Heart left ventricle (tissue), 13 donors: ENCODE results near the gene ANKRD37.

Experiments
- POLR2A ChIP-seq, 2 donors: fragments of 450-650 bp; IDR thresholded peaks; one replicate each; pipeline ENCODE4 v1.6.1; 2017; ENCODE audit warnings: antibody characterized with exemption in 2 of 2, mild to moderate bottlenecking in 2 of 2, moderate library complexity in 2 of 2
- TF ChIP-seq, protein P1 (sequence below), 12 donors: fragments of 200-600 bp; sonication (generic) in 4 of 12; IDR thresholded peaks; one replicate each; pipeline versions ENCODE4 v1.5.0 to v1.8.0; 2018 to 2022; ENCODE audit warnings: antibody characterized with exemption in 12 of 12, mild to moderate bottlenecking in 5 of 12
- donor health status: ischemic (EF 13 %, LVEDD 7.1; RV severe dilation, severe dysfunction).
- donor health status: DM: no; HTN: yes; CAD: no.
- donor health status: DM: no; HTN: no; CAD: no.
- donor health status: ischemic (EF 25% LVEDD 6.9; RV normal size, moderate dysfunction).
- donor health status: ischemic (EF 25% LVEDD 5.7; RV mildly dilated, moderate dysfunction).
- donor health status: ischemic (EF 35%, LVEDD 5.7; RV mildly dilated, moderate dysfunction).
- donor health status: nonischemic (EF 11% LVEDD 7.7; RV severe dilation, severe dysfunction).
- donor health status: DM: yes; HTN: yes; CAD: no.
- donor health status: PGD.
- donor health status: ischemic (EF 29% LVEDD 5.4; RV normal size, mild dysfunction).
- donor health status: nonischemic (EF 23%, LVEDD 6.1; RV moderate dilation, normal function).

DNA sequence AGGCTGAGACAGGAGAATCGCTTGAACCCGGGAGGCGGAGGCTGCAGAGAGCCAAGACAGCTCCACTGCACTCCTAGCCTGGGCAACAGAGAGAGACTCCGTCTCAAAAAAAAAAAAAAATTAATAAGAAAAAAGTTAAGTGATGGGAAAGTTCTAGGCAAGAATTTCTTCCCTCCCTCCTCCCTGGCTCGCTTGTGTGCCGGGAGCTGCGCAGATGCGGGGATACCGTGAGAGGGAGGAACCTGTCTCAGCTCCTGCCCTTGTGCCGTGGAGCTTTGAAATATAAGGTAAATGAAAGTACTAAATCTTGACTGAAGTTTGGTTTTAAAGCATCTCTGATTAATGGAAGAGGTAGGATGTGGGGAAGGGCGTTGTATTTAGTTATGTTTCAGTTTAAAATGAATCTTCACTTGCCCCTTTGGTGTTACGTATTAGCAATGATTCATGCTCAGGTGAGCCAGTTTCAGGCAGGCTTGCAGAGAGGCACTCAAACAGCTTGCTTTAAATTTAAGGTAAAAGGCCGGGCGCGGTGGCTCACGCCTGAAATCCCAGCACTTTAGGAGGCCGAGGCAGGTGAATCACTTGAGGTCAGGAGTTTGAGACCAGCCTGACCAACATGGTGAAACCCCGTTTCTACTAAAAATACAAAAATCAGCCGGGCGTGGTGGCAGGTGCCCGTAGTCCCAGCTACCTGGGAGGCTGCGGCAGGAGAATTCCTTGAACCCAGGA is 30.5 kb downstream of the ANKRD37 start:
- no peak for TF ChIP-seq POLR2A (IDR thresholded peaks at IDR 0.05)
- TF ChIP-seq, protein P1, sequence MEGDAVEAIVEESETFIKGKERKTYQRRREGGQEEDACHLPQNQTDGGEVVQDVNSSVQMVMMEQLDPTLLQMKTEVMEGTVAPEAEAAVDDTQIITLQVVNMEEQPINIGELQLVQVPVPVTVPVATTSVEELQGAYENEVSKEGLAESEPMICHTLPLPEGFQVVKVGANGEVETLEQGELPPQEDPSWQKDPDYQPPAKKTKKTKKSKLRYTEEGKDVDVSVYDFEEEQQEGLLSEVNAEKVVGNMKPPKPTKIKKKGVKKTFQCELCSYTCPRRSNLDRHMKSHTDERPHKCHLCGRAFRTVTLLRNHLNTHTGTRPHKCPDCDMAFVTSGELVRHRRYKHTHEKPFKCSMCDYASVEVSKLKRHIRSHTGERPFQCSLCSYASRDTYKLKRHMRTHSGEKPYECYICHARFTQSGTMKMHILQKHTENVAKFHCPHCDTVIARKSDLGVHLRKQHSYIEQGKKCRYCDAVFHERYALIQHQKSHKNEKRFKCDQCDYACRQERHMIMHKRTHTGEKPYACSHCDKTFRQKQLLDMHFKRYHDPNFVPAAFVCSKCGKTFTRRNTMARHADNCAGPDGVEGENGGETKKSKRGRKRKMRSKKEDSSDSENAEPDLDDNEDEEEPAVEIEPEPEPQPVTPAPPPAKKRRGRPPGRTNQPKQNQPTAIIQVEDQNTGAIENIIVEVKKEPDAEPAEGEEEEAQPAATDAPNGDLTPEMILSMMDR (IDR thresholded peaks at IDR 0.05): no peak
